ENCODE measurements around the gene FFAR1. TPM values are rescaled to one million over a fixed set of nuclear protein-coding genes. Genes with fewer than 3 reads are reported as not detected.
"Not testable (repeated sequence)": the region's sequence is repeated elsewhere in the genome, so short reads cannot be mapped to it uniquely, and the experiment has no call there.

The FFAR1 gene
- polyA plus RNA-seq, 3 donors = 0.46 to 0.70 (median 0.53) TPM

DNA sequence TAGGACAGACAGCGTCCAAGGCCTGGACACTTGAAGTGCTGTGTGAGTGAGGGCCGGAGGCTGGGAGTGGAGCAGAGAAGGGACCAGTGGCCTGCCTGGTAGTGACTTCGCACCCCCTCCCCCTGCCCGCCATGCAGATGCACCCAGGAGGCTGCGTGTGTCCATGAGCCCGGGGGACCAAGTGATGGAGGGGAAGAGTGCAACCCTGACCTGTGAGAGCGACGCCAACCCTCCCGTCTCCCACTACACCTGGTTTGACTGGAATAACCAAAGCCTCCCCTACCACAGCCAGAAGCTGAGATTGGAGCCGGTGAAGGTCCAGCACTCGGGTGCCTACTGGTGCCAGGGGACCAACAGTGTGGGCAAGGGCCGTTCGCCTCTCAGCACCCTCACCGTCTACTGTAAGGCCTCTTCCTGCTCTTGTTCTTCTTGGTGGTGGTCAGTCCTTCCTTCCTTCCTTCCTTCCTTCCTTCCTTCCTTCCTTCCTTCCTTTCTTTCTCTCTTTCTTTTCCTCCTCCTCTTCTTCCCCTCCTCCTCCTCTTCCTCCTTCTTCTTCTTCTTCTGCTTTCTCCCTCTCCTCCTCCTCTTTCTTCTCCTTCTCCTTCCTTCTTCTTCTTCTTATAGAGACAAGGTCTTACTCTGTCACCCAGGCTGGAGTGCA lies 6.0 kb upstream of the FFAR1 start:
- no peak for DNase-seq

GRCh38 chr19:35342430-35342829 lies 5.3 kb upstream of the FFAR1 start:
- no peak for DNase-seq

DNA sequence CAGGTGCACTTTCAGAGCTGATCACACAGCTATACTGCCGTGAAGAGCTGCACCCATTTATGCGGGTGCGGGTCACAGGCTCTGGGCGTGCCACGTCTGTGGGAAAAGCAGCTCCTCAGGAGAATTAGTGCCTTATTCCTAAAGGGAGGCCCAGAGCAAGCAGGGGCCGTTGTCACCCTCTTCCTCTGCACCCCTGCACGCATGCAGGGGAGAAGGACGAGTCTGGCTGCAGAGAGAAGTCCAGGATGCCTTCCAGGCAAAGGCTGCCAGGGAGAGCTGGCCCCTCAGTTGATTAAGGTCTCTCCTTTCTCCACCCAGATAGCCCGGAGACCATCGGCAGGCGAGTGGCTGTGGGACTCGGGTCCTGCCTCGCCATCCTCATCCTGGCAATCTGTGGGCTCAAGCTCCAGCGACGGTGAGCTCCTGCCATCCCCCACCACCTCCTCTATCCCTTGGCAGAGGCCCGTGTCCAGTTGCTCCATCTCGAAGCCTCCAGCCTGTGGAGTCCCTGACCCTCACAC lies 3.1 kb upstream of the FFAR1 start:
- no peak for DNase-seq

- no peak for DNase-seq
Observed at GRCh38 chr19:35345671-35346111, 2.0 kb upstream of the FFAR1 start.

GRCh38 chr19:35346193-35347052 lies 1.3 kb upstream of the FFAR1 start:
- DNase-seq = no peak

GRCh38 chr19:35347930-35348298 lies 212 bp downstream of the FFAR1 start:
- DNase-seq = no peak

GRCh38 chr19:35348911-35349611 lies 1.4 kb downstream of the FFAR1 start:
- DNase-seq = no peak

DNA sequence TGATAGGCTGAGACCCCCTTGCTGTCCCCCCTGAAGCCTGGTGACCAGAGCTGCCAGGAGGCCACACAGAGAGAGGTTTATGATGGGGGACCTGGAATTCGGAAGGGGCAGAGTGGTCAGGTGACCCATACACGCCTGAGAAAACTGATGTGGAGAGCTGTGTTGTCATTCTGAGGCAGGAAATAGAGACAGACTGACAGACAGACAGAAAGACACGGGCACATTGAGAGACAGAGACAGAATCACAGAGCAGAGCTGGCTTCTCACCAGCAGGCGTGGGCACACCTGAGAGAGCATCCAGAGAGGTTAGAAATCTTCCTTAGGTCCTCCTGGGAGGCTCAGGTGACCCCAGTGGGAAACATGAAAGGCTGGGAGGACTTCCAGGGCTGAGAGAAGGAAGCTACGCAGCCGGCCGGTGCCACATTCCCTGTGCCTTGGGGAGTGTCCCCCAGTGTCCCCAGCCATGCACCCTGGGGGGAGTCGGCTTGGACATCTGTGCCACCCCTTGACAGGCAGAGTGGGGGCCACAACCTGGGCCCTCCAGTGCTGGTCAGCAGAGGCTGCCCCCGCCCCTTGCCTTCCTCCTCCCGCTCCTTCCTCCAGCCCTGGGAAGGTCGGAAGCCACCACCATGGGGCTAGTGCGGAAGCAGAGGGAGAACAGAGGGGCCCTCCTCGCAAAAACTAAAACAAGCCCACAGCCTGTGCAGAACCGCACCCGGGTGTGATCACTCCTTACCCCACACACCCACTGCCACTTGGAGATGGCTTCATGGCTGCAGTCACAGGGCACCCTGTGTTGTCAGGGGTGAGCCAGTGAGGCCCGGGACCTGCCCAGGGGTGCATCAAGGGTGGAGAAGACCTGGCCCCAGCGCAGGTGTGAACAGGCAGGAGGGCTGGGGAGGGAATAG lies 2.2 kb downstream of the FFAR1 start:
- DNase-seq = no peak

DNA sequence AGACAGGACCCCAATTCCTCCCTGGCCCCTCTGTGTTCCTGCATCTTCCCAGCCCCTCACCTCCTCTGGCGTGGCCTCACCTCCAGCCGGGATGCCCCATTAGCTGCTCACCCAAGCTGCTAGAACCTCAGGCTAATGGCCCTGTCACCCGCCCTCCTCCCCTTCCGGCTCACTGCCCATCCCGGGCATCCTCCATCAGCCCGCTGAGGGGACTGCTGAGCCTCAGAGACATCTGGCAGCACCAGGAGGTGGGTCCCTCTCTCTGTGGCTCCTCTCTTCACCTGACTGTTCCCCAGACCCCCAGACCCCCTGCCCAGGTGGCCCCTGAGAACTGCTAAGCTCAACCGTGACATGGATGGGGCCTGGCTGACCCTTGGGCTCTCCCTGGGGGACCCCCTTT lies 2.9 kb downstream of the FFAR1 start:
- peak; percentile 55 for DNase-seq

DNA sequence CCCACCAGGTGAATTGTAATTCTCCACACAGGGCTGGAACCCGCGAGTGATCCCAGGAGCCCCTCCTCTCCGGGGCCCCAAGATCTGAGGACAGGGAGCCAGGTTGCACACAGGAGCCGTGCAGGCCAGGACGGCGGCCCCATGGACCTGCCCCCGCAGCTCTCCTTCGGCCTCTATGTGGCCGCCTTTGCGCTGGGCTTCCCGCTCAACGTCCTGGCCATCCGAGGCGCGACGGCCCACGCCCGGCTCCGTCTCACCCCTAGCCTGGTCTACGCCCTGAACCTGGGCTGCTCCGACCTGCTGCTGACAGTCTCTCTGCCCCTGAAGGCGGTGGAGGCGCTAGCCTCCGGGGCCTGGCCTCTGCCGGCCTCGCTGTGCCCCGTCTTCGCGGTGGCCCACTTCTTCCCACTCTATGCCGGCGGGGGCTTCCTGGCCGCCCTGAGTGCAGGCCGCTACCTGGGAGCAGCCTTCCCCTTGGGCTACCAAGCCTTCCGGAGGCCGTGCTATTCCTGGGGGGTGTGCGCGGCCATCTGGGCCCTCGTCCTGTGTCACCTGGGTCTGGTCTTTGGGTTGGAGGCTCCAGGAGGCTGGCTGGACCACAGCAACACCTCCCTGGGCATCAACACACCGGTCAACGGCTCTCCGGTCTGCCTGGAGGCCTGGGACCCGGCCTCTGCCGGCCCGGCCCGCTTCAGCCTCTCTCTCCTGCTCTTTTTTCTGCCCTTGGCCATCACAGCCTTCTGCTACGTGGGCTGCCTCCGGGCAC lies 3.9 kb downstream of the FFAR1 start:
- DNase-seq = no peak

DNA sequence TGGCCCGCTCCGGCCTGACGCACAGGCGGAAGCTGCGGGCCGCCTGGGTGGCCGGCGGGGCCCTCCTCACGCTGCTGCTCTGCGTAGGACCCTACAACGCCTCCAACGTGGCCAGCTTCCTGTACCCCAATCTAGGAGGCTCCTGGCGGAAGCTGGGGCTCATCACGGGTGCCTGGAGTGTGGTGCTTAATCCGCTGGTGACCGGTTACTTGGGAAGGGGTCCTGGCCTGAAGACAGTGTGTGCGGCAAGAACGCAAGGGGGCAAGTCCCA lies 4.4 kb downstream of the FFAR1 start:
- no peak for DNase-seq

DNA sequence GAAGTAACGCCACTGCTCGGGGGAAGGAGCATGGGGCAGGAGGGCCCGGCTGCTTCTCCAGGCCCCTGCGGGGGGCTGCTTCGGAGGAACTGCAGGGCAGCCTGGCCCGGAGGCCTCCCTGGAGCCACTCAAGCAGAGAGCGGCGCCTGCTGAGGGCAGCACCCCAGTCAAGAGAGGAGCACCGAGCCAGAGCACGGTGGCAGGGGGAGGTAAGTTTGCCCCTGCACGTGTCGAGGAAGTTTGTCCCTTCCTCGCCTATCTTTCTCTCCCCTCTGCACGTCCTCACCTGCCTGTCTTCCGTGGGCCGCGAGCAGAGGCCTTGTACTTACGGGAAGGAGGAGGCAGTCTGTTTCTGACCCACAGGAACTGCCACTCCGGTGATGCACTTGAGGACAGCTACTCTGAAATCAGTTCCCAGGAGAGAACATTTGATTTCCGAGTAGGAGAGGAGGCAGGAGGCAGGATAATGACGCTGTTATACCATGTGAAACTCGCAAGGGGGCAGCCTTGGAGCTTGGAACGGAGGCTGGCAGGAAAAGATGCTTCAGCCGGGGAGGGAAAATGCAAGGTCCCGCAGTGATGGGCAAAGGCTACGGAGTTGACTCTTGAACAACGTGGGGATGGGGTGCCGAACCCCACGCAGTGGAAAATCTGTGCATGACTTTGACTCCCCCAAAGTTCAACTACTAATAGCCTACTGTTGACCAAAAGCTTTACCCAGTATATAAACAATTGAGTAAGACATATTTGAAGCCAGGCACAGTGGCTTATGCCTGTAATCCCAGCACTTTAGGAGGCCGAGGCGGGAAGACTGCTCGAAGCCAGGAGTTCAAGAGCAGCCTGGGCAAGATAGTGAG lies 5.0 kb downstream of the FFAR1 start:
- peak; percentile 71 for DNase-seq

DNA sequence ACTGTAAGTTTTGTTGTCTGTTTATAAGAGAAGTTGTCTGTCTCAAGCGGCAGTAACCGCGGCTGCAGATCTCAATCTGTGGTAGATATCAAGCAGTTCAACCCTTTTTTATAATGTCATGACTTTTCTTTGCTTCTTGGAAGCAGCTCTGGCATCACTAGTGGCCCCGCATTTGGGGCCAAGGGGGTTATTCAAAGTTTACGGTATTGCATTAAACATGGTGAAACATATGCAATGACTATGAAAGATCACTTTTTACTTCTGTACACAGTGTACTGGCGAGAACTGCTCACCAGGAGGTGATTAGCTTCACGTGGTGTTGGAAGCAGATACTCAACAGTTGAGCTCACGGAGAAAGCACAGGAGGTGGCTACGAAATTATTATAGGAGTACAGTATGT lies 5.9 kb downstream of the FFAR1 start:
- DNase-seq = no peak

GRCh38 chr19:35354898-35355297 lies 7.2 kb downstream of the FFAR1 start:
- DNase-seq = no peak

- no peak for DNase-seq
Observed at GRCh38 chr19:35355791-35356460, 8.2 kb downstream of the FFAR1 start.

DNA sequence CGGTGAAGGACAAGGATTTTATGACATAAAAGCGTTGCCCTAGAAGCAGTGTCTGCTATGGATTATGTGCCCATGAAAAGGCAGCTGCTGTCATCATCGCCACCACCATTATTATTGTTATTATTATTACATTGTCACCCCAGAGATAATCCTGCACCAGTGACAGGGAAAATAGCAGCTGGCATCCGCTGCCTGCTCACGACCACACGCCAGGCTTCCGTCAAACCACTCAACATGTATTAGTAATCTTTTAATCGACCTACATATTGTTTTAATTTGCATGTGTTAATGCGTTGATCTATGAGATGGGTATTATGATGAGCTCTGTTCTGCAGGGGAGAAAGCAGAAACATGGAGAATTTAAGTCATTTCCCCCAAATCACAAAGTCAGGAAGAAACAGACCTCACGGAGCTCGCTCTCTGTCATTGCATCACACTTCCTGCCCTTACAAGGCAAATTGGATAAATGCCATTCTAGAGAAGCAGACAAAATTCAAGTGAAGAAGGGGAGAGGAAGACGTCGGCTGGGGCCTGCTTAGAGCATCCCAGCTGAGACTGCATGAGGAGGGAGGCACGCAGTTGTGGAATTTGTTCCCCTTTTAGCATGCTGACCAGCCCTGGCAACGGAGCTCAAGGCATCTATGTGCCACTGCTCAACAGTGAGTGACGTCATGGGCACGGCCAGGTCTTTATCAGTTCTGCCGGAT lies 10.3 kb downstream of the FFAR1 start, which contains the start of gene FFAR3:
FFAR3 (plus strand) TSS at position 594 of the 707 bp plus-strand sequence. CDS start 431 bp downstream, outside the sequence.
- DNase-seq = no peak

- not testable (repeated sequence) for DNase-seq
Observed at GRCh38 chr19:35358834-35359233, 11.1 kb downstream of the FFAR1 start.

GRCh38 chr19:35359395-35359794 lies 11.7 kb downstream of the FFAR1 start:
- not testable (repeated sequence) for DNase-seq
